Endothelial cell (in vitro differentiated cells): ENCODE data around the gene DLGAP1. TPM values are rescaled to one million over a fixed set of nuclear protein-coding genes. Genes with fewer than 3 reads are reported as not detected.

Experiments
- DNase-seq: peaks from one replicate; pipeline ENCODE4 v3.0.0; 2021; ENCODE audit warnings: low spot score
- H3K27ac Mint-ChIP-seq: one replicate; pipeline ENCODE4 v1.8.0; 2021; ENCODE audit warnings: mixed read lengths, inconsistent platforms; ENCODE audit not compliant: unreplicated experiment
- H3K27me3 Mint-ChIP-seq: one replicate; pipeline ENCODE4 v1.8.0; 2021; ENCODE audit warnings: mild to moderate bottlenecking, moderate library complexity, mixed read lengths, inconsistent platforms; ENCODE audit not compliant: unreplicated experiment
- H3K36me3 Mint-ChIP-seq: one replicate; pipeline ENCODE4 v1.8.0; 2021; ENCODE audit warnings: mild to moderate bottlenecking, low read depth, mixed read lengths, inconsistent platforms; ENCODE audit not compliant: unreplicated experiment
- H3K4me1 Mint-ChIP-seq: one replicate; pipeline ENCODE4 v1.8.0; 2021; ENCODE audit warnings: mild to moderate bottlenecking, mixed read lengths, inconsistent platforms; ENCODE audit not compliant: unreplicated experiment
- H3K4me3 Mint-ChIP-seq: one replicate; pipeline ENCODE4 v1.8.0; 2021; ENCODE audit warnings: mild to moderate bottlenecking, mixed read lengths, inconsistent platforms; ENCODE audit not compliant: unreplicated experiment
- H3K9me3 Mint-ChIP-seq: one replicate; pipeline ENCODE4 v1.8.0; 2021; ENCODE audit warnings: mixed read lengths, inconsistent platforms; ENCODE audit not compliant: unreplicated experiment
- total RNA-seq: library from RNA; stranded (reverse); fragmentation: NEBNext Ultra II Directional; extraction: Animal tissue kit (Norgen Biotek cat#: 25700); gene quantifications from one replicate; pipeline ENCODE4 v1.2.1, GENCODE V29; 2021; ENCODE audit not compliant: unreplicated experiment
- TF ChIP-seq, protein P1 (sequence below): fragments of 200-600 bp; sonication (generic); IDR thresholded peaks from one replicate; pipeline ENCODE4 v1.5.0; 2021; ENCODE audit warnings: antibody characterized with exemption; ENCODE audit not compliant: unreplicated experiment

DLGAP1 gene
- total RNA-seq, 1 donor from 2014 or later = 1.8 TPM

GRCh38 chr18:3597409-3598357 is 857.4 kb downstream of the DLGAP1 start:
- no peak for DNase-seq
- Mint-ChIP-seq H3K27me3 (peaks cover 9% of the 10 kb centered on the region), H3K36me3 (no peaks in the 10 kb centered on the region), H3K27ac (peak overlapping the region; percentile 36), H3K4me1 (peaks cover 45% of the 10 kb centered on the region), H3K9me3 (no peaks in the 10 kb centered on the region), H3K4me3 (no peak overlapping the region)
- TF ChIP-seq, protein P1, sequence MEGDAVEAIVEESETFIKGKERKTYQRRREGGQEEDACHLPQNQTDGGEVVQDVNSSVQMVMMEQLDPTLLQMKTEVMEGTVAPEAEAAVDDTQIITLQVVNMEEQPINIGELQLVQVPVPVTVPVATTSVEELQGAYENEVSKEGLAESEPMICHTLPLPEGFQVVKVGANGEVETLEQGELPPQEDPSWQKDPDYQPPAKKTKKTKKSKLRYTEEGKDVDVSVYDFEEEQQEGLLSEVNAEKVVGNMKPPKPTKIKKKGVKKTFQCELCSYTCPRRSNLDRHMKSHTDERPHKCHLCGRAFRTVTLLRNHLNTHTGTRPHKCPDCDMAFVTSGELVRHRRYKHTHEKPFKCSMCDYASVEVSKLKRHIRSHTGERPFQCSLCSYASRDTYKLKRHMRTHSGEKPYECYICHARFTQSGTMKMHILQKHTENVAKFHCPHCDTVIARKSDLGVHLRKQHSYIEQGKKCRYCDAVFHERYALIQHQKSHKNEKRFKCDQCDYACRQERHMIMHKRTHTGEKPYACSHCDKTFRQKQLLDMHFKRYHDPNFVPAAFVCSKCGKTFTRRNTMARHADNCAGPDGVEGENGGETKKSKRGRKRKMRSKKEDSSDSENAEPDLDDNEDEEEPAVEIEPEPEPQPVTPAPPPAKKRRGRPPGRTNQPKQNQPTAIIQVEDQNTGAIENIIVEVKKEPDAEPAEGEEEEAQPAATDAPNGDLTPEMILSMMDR = no peak

- TF ChIP-seq, protein P1 = no peak
- DNase-seq = peak; percentile 28
- H3K9me3 Mint-ChIP-seq = no peaks in the 10 kb centered on the region
- no peaks in the 10 kb centered on the region for H3K36me3 Mint-ChIP-seq
- peaks cover 43% of the 10 kb centered on the region for H3K4me1 Mint-ChIP-seq
- peak overlapping the region; percentile 92 for H3K27ac Mint-ChIP-seq
- H3K4me3 Mint-ChIP-seq = no peak overlapping the region
- H3K27me3 Mint-ChIP-seq = peaks cover 9% of the 10 kb centered on the region
These were observed 858.3 kb downstream of the DLGAP1 start for GRCh38 chr18:3596637-3597384.

DNA sequence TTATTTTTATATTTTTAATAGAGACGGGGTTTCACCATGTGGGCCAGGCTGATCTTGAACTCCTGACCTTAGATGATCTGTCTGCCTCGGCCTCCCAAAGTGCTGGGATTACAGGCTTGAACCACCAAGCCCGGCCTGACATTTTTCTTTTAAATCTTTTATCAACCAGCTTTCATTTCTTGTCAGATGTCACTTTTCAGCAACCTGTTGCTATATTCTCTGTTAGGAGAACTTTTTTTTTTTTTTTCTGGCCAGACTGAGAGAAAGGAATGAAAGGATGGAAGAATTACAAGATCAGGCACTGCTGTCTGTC is 858.8 kb downstream of the DLGAP1 start:
- no peak for DNase-seq
- Mint-ChIP-seq H3K9me3 (no peaks in the 10 kb centered on the region), H3K4me1 (peaks cover 43% of the 10 kb centered on the region), H3K36me3 (no peaks in the 10 kb centered on the region), H3K4me3 (no peak overlapping the region), H3K27ac (peak overlapping the region; percentile 92), H3K27me3 (peaks cover 9% of the 10 kb centered on the region)
- TF ChIP-seq, protein P1 = no peak

DNA sequence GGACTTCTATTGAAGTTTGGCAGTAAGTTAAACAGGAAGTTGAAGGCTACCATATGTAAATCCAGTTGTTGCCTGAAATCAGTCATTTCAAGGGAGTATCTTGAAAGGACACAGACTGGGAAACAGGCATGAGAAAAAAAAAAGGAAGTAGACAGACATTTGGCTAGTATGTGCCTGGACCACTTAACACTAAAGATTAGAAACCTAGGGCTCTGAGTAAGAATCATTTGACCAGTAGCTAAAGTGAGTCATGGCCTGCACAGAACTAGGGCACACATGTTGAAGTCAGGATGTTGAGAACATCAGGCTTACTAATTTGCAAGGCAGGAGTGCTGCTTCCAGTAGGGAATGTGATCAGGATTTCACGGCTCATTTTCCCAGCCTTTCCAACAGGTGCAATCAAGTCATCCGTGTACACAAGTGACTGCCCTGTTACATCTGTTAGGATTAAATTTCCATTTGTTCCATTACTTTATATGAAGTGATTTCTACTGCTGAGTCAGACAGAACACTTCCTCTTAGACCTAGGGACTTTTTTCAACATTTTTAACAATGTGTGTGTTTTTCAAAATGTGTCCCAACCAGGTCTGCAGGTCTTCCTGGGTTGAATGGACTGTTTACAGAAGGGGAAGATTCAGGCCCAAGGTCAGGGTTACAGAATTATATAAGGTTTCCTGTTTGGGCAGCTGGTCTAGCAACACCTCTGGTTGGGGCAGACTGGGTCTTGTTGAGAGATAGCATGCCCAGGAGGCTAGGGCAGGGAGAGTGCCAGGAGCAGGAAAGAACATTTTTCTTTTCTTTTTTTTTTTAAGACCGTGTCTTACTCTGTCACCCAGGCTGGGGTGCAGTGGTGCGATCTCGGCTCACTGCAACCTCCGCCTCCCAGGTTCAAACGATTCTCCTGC is 859.5 kb downstream of the DLGAP1 start:
- H3K27ac Mint-ChIP-seq = peak overlapping the region; percentile 95
- TF ChIP-seq, protein P1 = no peak
- peaks cover 43% of the 10 kb centered on the region for H3K4me1 Mint-ChIP-seq
- no peaks in the 10 kb centered on the region for H3K9me3 Mint-ChIP-seq
- no peak for DNase-seq
- H3K36me3 Mint-ChIP-seq = no peaks in the 10 kb centered on the region
- peaks cover 9% of the 10 kb centered on the region for H3K27me3 Mint-ChIP-seq
- peak overlapping the region; percentile 86 for H3K4me3 Mint-ChIP-seq
